H9 (cell line): ENCODE measurements around the gene TASOR2. TPM values are rescaled to one million over a fixed set of nuclear protein-coding genes. Genes with fewer than 3 reads are reported as not detected.

Experiments
- DNase-seq: peaks from one replicate; pipeline ENCODE4 v3.0.0-alpha.2; 2017
- H2AFZ ChIP-seq: one replicate; pipeline ENCODE4 v1.6.1; 2013; ENCODE audit warnings: mild to moderate bottlenecking, low read length, control low read depth, moderate library complexity
- H2AK5ac ChIP-seq: 2 replicates; pipeline ENCODE4 v1.6.1; 2013; ENCODE audit warnings: low read length, control low read depth, mixed read lengths; ENCODE audit not compliant: insufficient read length
- H2BK120ac ChIP-seq: one replicate; pipeline ENCODE4 v1.6.1; 2013; ENCODE audit warnings: low read depth, mild to moderate bottlenecking, low read length, control low read depth, inconsistent platforms; ENCODE audit not compliant: poor library complexity, severe bottlenecking
- H2BK12ac ChIP-seq: 2 replicates; pipeline ENCODE4 v1.6.1; 2013; ENCODE audit warnings: low read length, control low read depth, mixed read lengths, low read depth; ENCODE audit not compliant: insufficient read length
- H2BK15ac ChIP-seq: 2 replicates; pipeline ENCODE4 v1.6.1; 2013; ENCODE audit warnings: low read depth, low read length, control low read depth
- H2BK20ac ChIP-seq: one replicate; pipeline ENCODE4 v1.6.1; 2013; ENCODE audit warnings: low read depth, mild to moderate bottlenecking, low read length, control low read depth, inconsistent platforms; ENCODE audit not compliant: poor library complexity, severe bottlenecking
- H2BK5ac ChIP-seq: 2 replicates; pipeline ENCODE4 v1.6.1; 2013; ENCODE audit warnings: low read length, control low read depth, mixed read lengths; ENCODE audit not compliant: insufficient read length
- H3K14ac ChIP-seq: 2 replicates; pipeline ENCODE4 v1.6.1; 2013; ENCODE audit warnings: low read length, control low read depth; ENCODE audit not compliant: insufficient read depth
- H3K18ac ChIP-seq: 2 replicates; pipeline ENCODE4 v1.6.1; 2013; ENCODE audit warnings: low read depth, mild to moderate bottlenecking, mixed read lengths, low read length, control low read depth; ENCODE audit not compliant: insufficient read length
- H3K23ac ChIP-seq: 2 replicates; pipeline ENCODE4 v1.6.1; 2013; ENCODE audit warnings: low read length, control low read depth, mixed read lengths, low read depth; ENCODE audit not compliant: insufficient read length
- H3K23me2 ChIP-seq: 2 replicates; pipeline ENCODE4 v1.6.1; 2013; ENCODE audit warnings: low read depth, mild to moderate bottlenecking, mixed read lengths, low read length, control low read depth; ENCODE audit not compliant: insufficient read length, poor library complexity, severe bottlenecking
- H3K27ac ChIP-seq: 2 replicates; pipeline ENCODE4 v1.5.1; 2013; ENCODE audit warnings: low read length, control low read depth, mixed read lengths, low read depth; ENCODE audit not compliant: insufficient read length
- H3K27me3 ChIP-seq: 2 replicates; pipeline ENCODE4 v1.6.1; 2013; ENCODE audit warnings: low read length, control low read depth, inconsistent platforms; ENCODE audit not compliant: insufficient read depth
- H3K4ac ChIP-seq: 2 replicates; pipeline ENCODE4 v1.6.1; 2013; ENCODE audit warnings: low read depth, mild to moderate bottlenecking, control low read depth, inconsistent platforms, low read length, moderate library complexity
- H3K4me1 ChIP-seq: 2 replicates; pipeline ENCODE4 v1.6.1; 2013; ENCODE audit warnings: low read length, control low read depth, inconsistent platforms; ENCODE audit not compliant: insufficient read depth
- H3K4me2 ChIP-seq: 2 replicates; pipeline ENCODE4 v1.6.1; 2013; ENCODE audit warnings: low read length, control low read depth, mixed read lengths; ENCODE audit not compliant: insufficient read length, insufficient read depth
- H3K56ac ChIP-seq: 2 replicates; pipeline ENCODE4 v1.6.1; 2013; ENCODE audit warnings: low read depth, mild to moderate bottlenecking, mixed read lengths, low read length, control low read depth; ENCODE audit not compliant: insufficient read length
- H3K79me1 ChIP-seq: 2 replicates; pipeline ENCODE4 v1.6.1; 2013; ENCODE audit warnings: low read depth, mild to moderate bottlenecking, moderate library complexity, low read length, control low read depth, inconsistent platforms; ENCODE audit not compliant: insufficient read depth, poor library complexity, severe bottlenecking
- H3K79me2 ChIP-seq: 2 replicates; pipeline ENCODE4 v1.6.1; 2013; ENCODE audit warnings: low read length, control low read depth, inconsistent platforms; ENCODE audit not compliant: insufficient read depth
- H3K9ac ChIP-seq: 2 replicates; pipeline ENCODE4 v1.6.1; 2013; ENCODE audit warnings: low read length, control low read depth, mixed read lengths; ENCODE audit not compliant: insufficient read length; ENCODE audit errors: extremely low read depth
- H3K9me3 ChIP-seq: one replicate; pipeline ENCODE4 v1.6.1; 2013; ENCODE audit warnings: low read depth, low read length, inconsistent platforms; ENCODE audit not compliant: control insufficient read depth
- H3T11ph ChIP-seq: one replicate; pipeline ENCODE4 v1.6.1; 2013; ENCODE audit warnings: mild to moderate bottlenecking, low read length, control low read depth, inconsistent platforms
- H4K20me1 ChIP-seq: one replicate; pipeline ENCODE4 v1.6.1; 2013; ENCODE audit not compliant: control insufficient read depth, insufficient read length, insufficient read depth
- H4K5ac ChIP-seq: 2 replicates; pipeline ENCODE4 v1.6.1; 2013; ENCODE audit warnings: low read depth, mild to moderate bottlenecking, mixed read lengths, low read length, control low read depth; ENCODE audit not compliant: insufficient read length
- H4K8ac ChIP-seq: replicated peaks from 2 replicates; pipeline ENCODE4 v1.6.1; 2013; ENCODE audit warnings: low read length, control low read depth, mixed read lengths, low read depth; ENCODE audit not compliant: insufficient read length
- H4K91ac ChIP-seq: 2 replicates; pipeline ENCODE4 v1.6.1; 2013; ENCODE audit warnings: low read depth, mild to moderate bottlenecking, moderate library complexity, mixed read lengths, low read length, control low read depth; ENCODE audit not compliant: insufficient read length
- H3K27ac Mint-ChIP-seq, 3 experiments: 2 replicates in 2 of 3; 3 replicates in 1 of 3; pipeline ENCODE4 v1.8.0; 2020 to 2021; ENCODE audit warnings: mixed read lengths in 3 of 3, mild to moderate bottlenecking in 1 of 3, moderate library complexity in 1 of 3
- H3K27me3 Mint-ChIP-seq: 2 replicates; pipeline ENCODE4 v1.8.0; 2021; ENCODE audit warnings: low read depth, mild to moderate bottlenecking, moderate library complexity, mixed read lengths
- H3K36me3 Mint-ChIP-seq, 3 experiments: 2 replicates in 2 of 3; 3 replicates in 1 of 3; pipeline ENCODE4 v1.8.0; 2020 to 2021; ENCODE audit warnings: low read depth in 3 of 3, mixed read lengths in 3 of 3; ENCODE audit not compliant: insufficient read depth in 1 of 3
- H3K4me1 Mint-ChIP-seq, 2 experiments: 2 replicates each; pipeline ENCODE4 v1.8.0; 2020; ENCODE audit warnings: mixed read lengths in 2 of 2
- H3K4me3 Mint-ChIP-seq, 2 experiments: 2 replicates in 1 of 2; 3 replicates in 1 of 2; pipeline ENCODE4 v1.8.0; 2020 to 2021; ENCODE audit warnings: mild to moderate bottlenecking in 2 of 2, mixed read lengths in 2 of 2, moderate library complexity in 1 of 2
- H3K9me3 Mint-ChIP-seq, 2 experiments: 2 replicates in 1 of 2; 3 replicates in 1 of 2; pipeline ENCODE4 v1.8.0; 2020; ENCODE audit warnings: mild to moderate bottlenecking in 2 of 2, mixed read lengths in 2 of 2, moderate library complexity in 1 of 2
- WGBS: extraction: QIAGEN DNeasy Blood & Tissue Kit; methylation state at CpG from one replicate; pipeline ENCODE4 v1.1.7; 2013; ENCODE audit warnings: missing lambda C conversion rate, low lambda C conversion rate, mixed read lengths; ENCODE audit not compliant: insufficient read length; ENCODE audit errors: extremely low coverage; 5-methylcytosine and 5-hydroxymethylcytosine counted together
- total RNA-seq: library from RNA; stranded (reverse); gene quantifications from 2 replicates; pipeline ENCODE4 v1.2.1, GENCODE V29; 2021
- TF ChIP-seq, protein P1 (sequence below): fragments of 200-600 bp; sonication (generic); conservative IDR thresholded peaks from 3 replicates; pipeline ENCODE4 v1.8.0; 2021; ENCODE audit warnings: antibody characterized with exemption, mild to moderate bottlenecking

Gene TASOR2
- total RNA-seq, 1 experiment from 2014 or later, result 64.5 TPM

DNA sequence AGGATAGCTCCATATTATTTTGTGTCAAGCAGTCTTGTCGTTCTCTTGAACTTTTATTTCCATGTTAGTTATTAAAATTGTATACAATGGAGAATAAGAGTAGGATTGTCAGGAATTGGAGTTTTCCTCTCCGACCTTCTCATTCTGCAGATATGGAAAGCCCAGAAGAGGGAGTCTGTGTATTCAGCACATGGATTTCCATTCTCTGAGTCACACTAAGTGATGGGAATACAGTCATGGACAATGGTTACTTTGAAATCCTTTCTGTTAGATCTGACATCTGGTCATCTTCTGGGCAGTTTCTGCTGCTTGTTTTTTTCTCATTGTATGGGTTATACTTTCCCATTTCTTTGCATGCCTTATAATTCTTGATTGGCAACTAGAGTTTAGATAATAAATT, 5.0 kb upstream of the TASOR2 start:
- Mint-ChIP-seq H3K27ac (no peak overlapping the region), H3K27me3 (peaks cover 67% of the 10 kb centered on the region), H3K36me3 (peaks cover under 1 to 2% (median 2%) of the 10 kb centered on the region in 3 experiments; a peak in 1 of 7 replicates), H3K4me1 (0 out of 4 replicates have a peak, but pooled peaks cover 0 to 2% of the 10 kb centered on the region in 2 experiments), H3K9me3 (peaks cover 3 to 9% of the 10 kb centered on the region in 2 experiments), H3K4me3 (no peak overlapping the region)
- Histone ChIP-seq H3K23ac (no peak overlapping the region), H2BK15ac (no peak overlapping the region), H3K4me1 (no peaks in the 10 kb centered on the region), H4K5ac (no peak overlapping the region), H3K18ac (no peak overlapping the region), H2AFZ (no peak overlapping the region), H3K14ac (no peak overlapping the region), H3K79me1 (no peaks in the 10 kb centered on the region), H4K8ac (no peak overlapping the region), H3K9ac (no peak overlapping the region), H2BK20ac (no peak overlapping the region), H3K4me2 (no peak overlapping the region), H3K56ac (no peak overlapping the region), H2AK5ac (no peak overlapping the region), H2BK12ac (no peak overlapping the region), H4K20me1 (no peaks in the 10 kb centered on the region), H2BK5ac (no peak overlapping the region), H2BK120ac (no peak overlapping the region), H3K23me2 (no peaks in the 10 kb centered on the region), H3K27me3 (no peaks in the 10 kb centered on the region; the same call in 1 of the 2 replicates), H3K27ac (no peak overlapping the region), H4K91ac (no peak overlapping the region), H3K79me2 (no peaks in the 10 kb centered on the region), H3K9me3 (no peaks in the 10 kb centered on the region), H3K4ac (no peak overlapping the region), H3T11ph (no peak overlapping the region)
- no peak for DNase-seq
- TF ChIP-seq, protein P1, sequence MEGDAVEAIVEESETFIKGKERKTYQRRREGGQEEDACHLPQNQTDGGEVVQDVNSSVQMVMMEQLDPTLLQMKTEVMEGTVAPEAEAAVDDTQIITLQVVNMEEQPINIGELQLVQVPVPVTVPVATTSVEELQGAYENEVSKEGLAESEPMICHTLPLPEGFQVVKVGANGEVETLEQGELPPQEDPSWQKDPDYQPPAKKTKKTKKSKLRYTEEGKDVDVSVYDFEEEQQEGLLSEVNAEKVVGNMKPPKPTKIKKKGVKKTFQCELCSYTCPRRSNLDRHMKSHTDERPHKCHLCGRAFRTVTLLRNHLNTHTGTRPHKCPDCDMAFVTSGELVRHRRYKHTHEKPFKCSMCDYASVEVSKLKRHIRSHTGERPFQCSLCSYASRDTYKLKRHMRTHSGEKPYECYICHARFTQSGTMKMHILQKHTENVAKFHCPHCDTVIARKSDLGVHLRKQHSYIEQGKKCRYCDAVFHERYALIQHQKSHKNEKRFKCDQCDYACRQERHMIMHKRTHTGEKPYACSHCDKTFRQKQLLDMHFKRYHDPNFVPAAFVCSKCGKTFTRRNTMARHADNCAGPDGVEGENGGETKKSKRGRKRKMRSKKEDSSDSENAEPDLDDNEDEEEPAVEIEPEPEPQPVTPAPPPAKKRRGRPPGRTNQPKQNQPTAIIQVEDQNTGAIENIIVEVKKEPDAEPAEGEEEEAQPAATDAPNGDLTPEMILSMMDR, result no peak
- no CpG with 5 or more reads among the region's 2 CpGs for WGBS
